NCI-H2107 (cell line): ENCODE measurements around the gene NUTM2B.
"Not testable (repeated sequence)": the region's sequence is repeated elsewhere in the genome, so short reads cannot be mapped to it uniquely, and the experiment has no call there.

ENCODE experiments used
- DNase-seq: peaks from one replicate; lab custom pipeline; 2025; lab: John Stamatoyannopoulos, UW

The NUTM2B gene, protein sequence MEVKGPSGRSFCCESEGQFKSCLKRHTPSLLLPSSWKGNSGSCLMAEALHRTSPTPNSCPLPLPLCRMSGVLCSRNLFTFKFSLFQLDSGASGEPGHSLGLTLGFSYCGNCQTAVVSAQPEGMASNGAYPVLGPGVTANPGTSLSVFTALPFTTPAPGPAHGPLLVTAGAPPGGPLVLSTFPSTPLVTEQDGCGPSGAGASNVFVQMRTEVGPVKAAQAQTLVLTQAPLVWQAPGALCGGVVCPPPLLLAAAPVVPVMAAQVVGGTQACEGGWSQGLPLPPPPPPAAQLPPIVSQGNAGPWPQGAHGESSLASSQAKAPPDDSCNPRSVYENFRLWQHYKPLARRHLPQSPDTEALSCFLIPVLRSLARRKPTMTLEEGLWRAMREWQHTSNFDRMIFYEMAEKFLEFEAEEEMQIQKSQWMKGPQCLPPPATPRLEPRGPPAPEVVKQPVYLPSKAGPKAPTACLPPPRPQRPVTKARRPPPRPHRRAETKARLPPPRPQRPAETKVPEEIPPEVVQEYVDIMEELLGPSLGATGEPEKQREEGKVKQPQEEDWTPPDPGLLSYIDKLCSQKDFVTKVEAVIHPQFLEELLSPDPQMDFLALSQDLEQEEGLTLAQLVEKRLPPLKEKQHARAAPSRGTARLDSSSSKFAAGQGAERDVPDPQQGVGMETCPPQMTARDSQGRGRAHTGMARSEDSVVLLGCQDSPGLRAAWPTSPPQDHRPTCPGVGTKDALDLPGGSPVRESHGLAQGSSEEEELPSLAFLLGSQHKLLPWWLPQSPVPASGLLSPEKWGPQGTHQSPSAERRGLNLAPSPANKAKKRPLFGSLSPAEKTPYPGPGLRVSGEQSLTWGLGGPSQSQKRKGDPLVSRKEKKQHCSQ

DNA sequence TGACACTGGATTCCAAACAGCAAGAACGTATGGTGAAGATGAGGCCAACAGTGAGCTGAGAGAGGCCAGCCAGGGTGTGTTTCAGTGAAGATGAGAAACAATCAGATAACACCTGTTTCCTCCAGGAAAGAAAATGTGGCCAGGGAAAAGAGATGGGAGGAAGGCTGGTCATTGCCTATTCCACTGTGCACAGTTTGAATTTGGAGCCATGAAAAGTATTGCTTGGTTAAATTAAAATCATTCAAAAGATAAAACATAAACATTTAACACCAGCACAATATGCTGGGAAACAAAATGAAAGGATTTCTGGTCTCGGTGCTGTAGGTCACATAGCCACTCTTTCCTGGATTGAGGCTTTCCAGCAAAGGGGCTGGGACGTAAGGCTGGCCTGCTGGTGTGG is at the start of gene NUTM2B:
NUTM2B (plus strand) TSS at position 301 of the 400 bp plus-strand sequence. CDS start 383 bp downstream, outside the sequence.
- DNase-seq, result not testable (repeated sequence)

DNA sequence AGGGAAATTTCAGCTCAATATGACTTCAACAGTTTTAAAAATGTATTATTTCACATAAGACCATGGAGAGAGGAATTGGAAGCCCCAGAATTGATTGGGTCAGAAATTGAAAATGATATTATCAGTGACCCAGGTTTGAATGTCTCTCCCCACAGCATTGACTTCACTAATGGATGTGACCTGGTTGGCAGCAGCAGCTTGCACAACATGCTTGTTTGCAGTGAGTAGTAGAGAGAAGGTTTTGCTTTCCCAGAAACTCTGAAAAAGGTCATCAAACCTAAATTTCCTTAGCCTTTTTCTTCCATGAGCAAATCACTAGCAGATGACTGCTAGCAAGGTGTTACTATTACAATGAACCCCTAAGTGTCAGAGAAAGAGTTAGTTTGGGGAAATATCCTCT is 39.7 kb upstream of the NUTM2B start:
- not testable (repeated sequence) for DNase-seq

DNA sequence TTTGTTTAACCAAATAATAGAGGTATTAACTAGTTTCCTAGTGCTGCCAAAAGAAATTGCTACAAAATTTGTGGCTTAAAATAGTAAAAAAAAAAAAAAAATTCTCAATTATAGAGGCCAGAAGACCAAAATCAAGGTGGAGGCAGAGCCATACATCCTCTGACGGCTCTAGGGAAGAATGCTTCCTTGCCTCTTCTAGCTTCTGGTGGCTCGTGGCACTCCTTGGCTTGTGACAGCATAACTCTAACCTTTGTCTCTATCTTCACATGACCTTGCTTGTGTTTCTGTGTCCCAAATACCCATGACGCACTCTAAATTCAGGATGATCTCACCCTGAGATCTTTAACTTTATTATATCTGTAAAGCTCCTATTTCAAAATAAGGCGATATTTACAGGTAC is 38.3 kb upstream of the NUTM2B start:
- DNase-seq, result not testable (repeated sequence)

DNA sequence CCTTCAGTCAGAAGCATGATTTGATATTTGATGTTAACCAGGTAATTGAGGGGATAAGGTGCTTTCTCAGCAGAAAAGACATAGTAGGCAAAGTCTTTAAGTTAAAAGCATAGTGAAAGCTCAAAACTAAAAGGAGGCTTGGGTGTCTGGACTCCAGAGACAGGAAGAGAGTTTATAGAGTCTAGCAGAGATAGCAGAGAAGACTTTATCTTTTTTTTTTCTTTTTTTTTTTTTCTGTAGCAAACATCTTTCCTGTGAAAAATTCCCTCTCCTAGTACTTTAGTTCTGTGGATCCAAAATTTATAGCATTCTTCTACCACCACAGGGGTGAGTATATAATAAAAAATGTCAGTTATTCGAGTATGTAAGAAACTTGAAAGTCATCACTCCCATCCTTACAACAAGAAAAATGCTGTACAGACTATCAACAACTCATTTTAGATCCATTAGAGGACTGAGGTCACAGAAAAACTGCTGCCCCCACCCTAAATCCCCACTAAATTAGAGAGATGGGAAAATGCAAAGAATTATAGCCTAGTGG is 33.7 kb upstream of the NUTM2B start:
- not testable (repeated sequence) for DNase-seq

DNA sequence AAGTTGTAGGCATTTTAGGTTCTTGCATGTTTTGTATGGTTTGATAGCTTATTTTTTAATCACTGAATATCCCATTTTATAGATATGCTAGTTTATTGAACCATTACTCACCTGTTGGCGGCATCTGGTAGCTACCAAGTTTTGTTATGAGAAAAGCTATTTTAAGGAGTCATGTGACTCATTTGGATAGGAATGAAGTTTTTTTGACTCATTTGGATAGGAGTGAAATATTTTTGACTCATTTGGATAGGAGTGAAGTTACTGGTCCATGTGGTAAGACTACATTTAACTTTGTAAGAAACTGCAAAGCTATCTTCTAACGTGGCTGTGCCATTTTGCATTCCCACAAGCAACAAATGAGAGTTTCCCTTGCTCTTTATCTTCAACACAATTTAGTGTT is 28.1 kb upstream of the NUTM2B start:
- DNase-seq, result not testable (repeated sequence)

DNA sequence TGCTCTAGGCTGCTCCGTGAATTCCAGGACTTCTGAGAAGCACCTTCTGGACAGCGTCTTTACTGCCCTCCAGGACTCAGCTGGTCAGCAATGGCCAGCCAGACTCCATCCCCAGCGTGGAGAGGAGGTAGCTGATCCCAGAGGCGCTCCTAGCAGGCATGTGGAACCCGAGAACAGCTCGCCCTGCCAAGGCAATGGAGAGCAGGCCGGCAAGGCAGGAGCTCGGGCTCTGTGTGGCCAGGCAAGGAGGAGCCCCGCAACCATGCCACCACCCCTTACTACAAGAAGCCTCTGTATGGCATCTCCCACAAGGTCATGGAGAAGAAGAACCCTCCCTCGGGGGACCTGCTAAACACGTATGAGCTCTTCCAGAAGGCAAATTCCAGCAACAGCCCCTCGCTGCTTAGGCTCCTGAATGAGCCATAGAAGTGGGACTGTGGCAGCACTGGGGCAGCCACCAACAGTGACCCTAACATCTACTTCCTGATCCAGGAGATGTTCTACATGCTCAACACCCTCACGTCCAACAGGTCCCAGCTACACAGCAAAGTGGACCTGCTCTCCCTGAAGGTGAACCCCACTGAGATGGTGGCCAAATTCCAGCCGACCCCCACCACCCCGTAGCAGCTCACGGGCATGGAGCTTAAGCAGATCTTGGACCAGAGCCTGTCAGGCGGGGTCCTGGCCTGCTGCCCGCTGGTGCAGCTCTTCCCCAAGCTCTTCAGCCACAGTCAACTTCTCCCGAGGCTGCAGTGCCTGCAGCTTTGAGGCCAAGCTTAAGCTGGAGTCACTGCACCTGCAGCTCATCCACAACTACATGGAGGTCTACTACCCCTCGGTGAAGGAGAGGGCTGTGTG is 19.8 kb upstream of the NUTM2B start:
- DNase-seq, result not testable (repeated sequence)

DNA sequence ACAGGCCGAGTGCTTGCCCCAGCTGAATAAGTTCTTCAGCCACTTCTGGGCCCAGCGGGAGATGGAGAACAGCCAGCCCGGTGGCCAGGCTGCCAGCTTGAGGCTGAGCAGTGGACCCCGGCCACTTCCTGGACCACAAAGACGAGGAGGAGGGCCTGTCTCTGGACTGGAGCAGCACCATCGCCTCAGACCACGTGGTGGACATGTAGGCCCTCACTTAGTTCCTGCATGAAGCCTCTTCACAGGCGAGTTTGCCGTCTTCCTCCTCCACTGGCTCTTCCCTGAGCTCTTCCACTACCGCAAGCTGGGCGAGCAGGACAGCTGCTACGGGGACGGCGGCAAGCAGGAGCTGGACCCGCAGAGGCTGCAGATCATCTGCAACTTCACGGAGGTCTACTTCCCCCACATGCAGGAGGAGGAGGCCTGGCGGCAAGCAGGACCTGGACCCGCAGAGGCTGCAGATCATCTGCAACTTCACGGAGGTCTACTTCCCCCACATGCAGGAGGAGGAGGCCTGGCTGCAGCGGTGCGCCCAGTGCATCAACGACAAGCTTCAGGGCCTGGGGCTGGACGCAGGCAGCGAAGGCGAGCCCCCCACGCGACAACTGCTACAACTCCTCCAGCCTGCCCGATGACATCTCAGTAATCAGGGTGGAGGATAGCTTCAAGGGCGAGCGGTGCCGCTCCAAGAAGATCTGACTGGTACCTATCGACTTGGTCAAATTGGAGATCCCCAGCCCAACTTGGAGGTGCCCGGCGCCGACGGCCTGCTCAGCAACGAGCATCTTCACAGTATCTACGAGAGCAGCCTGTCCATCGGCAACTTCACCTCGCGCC is 18.9 kb upstream of the NUTM2B start:
- DNase-seq, result not testable (repeated sequence)

DNA sequence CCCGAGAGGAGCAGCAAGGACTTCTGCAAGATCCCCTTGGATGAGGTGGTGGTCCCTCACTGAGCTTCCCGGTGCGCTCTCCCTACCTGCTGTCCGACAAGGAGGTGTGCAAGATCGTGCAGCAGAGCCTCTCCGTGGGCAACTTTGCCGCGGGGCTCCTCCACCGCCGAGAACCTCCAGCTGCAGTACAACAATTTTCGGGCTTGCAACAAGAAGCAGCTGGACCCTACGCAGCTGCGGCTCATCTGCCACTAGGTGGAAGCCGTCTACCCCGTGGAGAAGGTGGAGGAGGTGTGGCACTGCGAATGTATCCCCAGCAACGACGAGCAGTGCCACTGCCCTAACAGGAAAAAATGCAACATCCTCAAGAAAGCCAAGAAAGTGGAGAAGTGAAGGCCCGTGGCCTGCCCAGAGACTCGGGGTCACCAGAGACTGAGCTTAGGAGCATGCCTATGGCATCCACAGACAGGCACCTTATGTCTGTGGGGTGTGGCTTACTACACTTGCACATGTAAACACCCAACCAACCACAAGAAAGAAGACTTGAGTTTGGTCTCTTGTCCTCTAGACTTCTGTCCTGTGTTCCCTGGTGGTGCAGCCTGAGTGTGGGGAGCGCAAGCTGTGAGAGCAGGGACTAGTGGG is 17.9 kb upstream of the NUTM2B start:
- not testable (repeated sequence) for DNase-seq

DNA sequence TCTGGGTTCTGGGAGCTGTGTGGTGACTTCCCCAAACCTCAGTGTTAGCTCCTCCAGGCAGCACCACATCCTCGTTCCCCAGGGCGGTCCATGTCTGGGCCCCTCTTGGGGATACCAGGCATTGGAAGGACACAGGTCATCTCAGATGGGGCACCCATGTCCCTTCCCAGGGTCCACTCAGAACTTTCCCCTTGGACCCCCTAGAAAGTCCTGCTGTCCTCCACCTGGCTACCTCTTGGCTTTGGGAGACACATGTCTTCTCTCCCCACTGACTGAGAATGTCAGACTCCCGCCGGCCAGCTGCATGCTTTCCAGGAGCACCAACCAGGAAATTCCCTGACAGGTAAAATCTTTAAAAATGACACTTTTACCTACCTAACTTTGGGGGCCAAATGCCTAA is 16.4 kb upstream of the NUTM2B start:
- DNase-seq, result not testable (repeated sequence)

DNA sequence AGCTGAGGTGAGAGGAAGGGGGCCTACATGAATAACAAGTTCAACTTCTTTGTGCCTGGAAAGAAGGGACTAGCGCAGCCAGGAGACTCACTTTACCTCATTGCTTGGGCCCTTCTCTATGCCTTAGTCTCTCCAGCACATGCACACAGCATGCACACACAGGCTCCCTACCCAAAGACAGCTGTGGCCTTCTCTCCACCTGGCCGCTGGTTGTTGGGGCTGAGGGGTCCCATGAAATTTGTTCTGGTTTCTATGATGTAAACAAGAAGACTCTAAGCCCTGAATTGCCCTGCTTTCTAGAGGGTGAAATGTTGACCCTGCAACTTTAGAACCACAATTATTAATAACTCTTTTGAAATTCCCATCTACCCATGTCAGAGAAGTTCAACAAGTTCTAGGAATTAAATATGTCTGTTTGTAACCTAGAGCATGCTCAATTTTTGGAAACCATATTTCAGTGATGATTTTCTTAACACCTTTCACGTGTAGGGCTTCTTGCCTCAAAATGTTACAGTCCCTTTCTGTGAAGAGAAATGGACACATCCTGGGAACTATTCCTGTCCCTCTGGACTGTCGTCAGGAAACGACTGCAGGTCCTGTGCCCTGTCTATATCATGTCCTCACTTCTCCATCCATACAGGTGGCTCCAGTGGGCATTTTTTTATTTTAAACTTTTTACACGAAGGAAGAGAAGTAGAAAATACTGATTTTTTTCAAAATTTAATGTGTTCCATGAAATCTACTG is 15.4 kb upstream of the NUTM2B start:
- DNase-seq, result not testable (repeated sequence)

DNA sequence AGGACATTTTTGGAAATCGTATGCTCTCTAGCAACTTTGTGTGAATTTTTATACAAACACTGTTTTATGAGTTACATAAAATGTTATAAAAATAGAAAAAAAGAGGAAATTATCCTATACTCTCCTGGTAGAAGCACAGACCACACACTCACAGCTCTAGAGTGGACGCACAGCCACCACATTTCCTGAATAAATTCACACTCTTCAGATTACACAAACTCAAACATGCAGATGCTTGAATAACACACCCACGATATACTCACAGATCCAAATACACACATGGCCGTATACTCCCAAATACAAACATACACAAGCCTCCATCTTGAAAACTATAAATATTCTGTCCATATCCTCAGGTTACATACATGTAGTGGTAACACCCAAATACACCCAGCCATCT is 14.2 kb upstream of the NUTM2B start:
- not testable (repeated sequence) for DNase-seq

DNA sequence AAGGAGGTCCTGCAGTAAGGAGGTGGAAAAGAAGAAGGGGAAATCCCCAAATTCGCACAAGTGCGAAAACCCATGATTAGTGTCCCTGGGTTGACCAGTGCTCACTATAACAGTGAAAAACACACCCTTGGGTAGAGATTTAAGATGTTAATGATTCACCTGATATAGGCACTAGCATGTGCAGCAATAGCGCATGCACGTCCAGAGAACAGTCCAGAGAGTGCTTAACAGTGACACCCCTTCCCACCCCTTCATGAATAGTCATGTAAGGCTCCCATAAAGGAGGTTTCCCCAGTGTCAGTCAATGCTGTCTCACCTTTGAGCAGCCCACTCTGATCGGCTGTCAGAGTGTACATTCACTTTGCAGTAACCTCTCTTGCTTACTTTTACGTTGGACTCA is 6.4 kb upstream of the NUTM2B start:
- DNase-seq, result not testable (repeated sequence)

DNA sequence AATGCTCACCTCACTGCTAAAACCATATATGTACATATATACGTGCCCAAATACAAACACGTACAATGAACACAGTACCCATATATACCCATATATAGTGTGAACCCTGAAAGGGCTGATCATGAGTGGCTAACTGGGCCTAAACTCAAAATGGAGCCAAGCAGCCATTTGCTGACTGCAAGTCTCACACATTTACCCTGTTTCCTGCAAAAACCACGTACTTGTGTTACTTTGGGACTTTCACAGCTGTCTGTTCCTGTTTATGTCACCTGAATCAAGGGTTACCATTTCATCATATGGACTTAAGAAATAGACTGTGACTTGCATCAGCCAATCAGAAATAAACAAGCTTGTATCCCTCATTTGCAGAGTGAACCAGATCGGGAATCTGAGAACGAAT is 5.9 kb upstream of the NUTM2B start:
- DNase-seq, result not testable (repeated sequence)

DNA sequence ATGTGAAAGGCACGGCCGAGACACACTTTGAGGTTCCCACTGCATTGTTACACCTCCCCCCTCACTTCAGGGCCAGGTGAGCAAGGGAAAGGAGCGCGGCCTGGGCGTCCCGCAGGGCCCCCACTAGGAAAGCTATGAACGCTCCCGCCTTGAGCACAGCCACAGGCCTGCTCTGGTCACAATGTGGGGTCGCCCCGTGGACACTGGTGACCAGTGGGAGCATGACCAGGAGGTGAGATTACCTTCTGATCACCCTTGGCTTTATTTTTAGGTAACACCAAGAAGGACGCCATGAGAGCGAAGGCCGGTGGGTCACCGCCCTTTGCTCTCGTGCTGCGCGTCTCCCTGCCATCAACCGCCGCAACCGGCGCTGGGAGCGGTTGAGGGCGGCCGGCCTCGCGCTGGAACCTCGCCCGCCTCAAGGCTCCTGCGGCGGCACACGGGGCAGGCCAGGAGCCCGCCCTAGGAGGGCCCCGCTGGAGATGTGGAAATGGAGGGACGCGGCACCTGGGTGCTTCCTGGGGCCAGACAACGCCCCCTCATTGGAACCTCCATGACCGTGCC is 2.6 kb upstream of the NUTM2B start:
- not testable (repeated sequence) for DNase-seq

DNA sequence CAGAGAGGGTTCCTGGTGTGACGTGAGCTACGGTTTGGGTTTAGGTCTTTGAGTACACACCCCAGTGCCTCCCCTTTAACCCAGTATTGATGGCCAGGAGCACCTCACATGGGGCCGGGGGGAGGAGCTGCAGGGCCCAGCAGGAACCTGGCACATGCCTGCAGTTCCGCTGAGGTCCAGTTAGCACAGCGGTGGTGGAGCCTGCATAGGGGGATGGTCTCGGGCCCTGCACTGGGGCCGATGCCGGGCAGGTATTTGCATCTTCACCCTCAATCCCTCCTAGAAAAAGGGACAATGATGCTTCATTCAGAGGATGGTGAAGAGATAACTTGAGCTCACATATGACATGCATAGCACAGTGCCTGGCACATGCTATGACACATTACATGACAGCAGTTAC is 4.0 kb downstream of the NUTM2B start:
- not testable (repeated sequence) for DNase-seq

DNA sequence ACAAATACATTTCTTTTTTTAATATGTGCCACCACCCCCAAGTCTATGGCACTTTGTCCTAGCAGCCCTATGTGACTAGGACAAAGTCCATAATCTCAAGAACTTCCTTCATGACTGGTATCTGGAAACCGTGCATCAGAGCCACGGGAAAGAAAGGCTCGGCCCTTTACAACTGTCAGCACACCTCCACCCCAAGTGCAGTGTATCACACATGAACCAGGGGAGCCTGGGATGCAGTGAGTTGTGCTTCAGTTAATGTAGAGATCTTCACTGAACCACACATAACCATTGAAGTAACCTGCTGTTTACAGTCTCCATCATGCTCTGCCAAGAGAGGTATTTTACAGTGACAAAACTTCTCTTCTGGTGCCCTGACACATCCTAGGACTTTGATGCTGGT is 11.9 kb downstream of the NUTM2B start:
- not testable (repeated sequence) for DNase-seq

DNA sequence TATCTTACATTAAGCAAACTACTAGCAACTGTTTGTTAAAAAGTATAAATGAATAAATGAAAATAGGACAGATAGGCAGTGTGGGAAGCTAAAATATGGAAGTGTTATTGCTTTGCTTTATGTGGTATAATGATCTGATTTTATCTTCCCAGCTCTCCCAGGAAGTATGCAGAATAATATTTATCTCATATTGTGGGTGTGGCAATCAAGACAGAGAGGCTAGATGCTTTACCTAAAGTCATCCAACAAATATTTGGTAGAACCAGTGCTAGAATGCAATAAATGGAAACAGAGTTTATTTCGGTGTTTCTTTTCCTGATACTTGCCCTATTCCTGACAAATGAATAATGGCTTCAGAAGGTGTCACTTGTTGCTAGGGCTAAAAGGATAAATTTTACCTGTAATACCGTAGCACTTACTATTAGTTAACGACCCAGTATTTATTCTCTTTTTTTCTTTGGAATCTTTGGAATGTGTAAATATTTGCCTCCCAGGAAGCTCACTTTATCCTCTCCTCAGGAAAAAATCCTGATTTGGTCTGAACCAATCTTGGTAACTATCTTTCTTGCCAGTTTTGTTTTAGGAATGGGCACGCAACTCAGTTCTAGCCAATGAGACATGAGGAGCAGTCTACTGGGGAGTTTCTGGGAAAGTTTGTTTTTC is 14.0 kb downstream of the NUTM2B start:
- not testable (repeated sequence) for DNase-seq

DNA sequence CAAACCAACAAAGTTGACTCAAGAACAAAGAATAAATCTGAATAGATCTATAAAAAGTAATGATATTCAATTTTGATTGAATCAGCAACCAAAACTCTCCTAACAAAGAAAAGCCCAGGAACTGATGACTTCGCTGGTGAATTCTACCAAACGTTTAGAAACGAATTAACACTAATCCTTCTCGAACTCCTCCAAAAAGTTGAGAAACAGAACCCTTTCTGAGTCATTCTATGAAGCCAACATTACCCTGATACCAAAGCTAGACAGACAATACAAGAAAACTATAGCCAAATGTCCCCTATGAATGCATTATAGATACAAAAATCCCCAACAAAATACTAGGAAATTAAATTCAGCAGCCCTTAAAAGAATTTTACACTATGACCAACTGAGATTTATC is 17.0 kb downstream of the NUTM2B start:
- not testable (repeated sequence) for DNase-seq
